ENCODE data around the gene PSENEN. TPM values are rescaled to one million over a fixed set of nuclear protein-coding genes. Genes with fewer than 3 reads are reported as not detected.

Gene PSENEN
- total and polyA plus RNA-seq, 9 of the 15 experiments (the other 6 are each of a cell fraction or from before 2014, with no cell fraction given): 34.5 to 299 (median 61.1) TPM

DNA sequence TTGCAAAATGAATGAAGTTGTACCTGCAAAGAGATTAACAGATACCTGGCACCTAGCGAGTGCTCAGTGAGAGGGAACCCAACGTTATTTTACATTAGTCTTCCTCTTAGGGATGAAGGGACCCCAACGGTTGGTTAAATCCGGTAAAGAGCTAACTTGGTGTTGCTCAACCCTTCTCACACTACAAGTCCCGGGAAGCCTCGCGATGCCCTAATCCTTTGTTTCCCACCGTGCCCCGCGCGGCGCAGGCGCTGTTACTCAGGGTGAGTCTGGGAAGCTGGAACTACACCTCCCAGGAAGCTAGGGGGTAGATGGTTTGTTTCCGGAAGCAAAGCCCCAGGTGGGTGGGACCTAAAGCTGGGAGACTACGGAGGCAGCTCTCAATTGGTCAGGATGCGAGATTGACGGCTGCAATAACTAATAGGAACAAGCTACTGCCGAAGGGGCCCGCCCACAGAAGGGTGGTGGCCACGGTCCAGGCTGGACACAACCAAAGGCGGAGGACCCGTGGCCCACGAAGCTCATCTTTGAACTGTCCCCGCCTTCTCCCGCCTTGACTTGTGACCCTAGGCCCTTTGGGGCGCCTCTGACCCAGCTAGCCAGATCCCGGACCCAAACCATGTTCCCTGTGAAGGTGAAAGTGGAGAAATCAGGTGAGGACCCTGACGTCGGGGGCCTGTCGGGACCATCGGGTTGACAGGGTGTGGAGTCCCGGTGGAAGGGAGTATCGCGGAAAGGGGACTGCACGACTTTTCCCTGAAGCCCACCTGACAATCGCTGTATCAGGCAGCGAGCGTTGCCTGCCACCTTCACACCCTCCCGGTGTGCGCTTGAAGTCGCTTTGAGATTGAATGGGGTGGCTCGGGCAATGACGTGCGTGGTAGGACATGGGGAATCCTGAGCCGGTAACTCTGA, 2.9 kb downstream of the PSENEN start, which contains the start of gene LIN37 (continued):
- TF ChIP-seq NRF1 (conservative IDR thresholded peaks at IDR 0.05 in 1 of 2, IDR thresholded peaks at IDR 0.05 in 1 of 2) (peak; percentile 96 to 97), YY1 (IDR thresholded peaks at IDR 0.05; ENCODE audit: borderline replicate concordance in 1 of 3, control insufficient read depth in 1 of 3, extremely low read depth in 1 of 3, insufficient read depth in 3 of 3, insufficient read length in 1 of 3, insufficient replicate concordance in 2 of 3, low read depth in 1 of 3, low read length in 2 of 3) (peak in 1 of 3 experiments; percentile 17), MAFK (IDR thresholded peaks at IDR 0.05; ENCODE audit: low read length) (no peak), ZNF232 (CRISPR knock-in tag; IDR thresholded peaks at IDR 0.05) (no peak), RFX5 (IDR thresholded peaks at IDR 0.05; ENCODE audit: low read depth, low read length) (no peak), SUPT5H (IDR thresholded peaks at IDR 0.05) (peak; percentile 77), ZNF561 (CRISPR knock-in tag; conservative IDR thresholded peaks at IDR 0.05) (no peak), NCOA1 (IDR thresholded peaks at IDR 0.05; ENCODE audit: low read depth) (no peak), MED1 (CRISPR knock-in tag; IDR thresholded peaks at IDR 0.05; ENCODE audit: borderline replicate concordance) (no peak), ELF4 (CRISPR knock-in tag; IDR thresholded peaks at IDR 0.05) (0 out of 2 replicates have a peak, but pooled peaks have one; percentile 57), PHF20 (IDR thresholded peaks at IDR 0.05; ENCODE audit: partially characterized antibody) (peak; percentile 49), GABPB1 (CRISPR knock-in tag; IDR thresholded peaks at IDR 0.05) (peak; percentile 97), NFATC3 (IDR thresholded peaks at IDR 0.05) (no peak), TBP (optimal IDR thresholded peaks at IDR 0.05; ENCODE audit: low read depth, low read length) (peak; percentile 62), L3MBTL2 (IDR thresholded peaks at IDR 0.05) (peak; percentile 63)
- TF ChIP-seq, protein P1, sequence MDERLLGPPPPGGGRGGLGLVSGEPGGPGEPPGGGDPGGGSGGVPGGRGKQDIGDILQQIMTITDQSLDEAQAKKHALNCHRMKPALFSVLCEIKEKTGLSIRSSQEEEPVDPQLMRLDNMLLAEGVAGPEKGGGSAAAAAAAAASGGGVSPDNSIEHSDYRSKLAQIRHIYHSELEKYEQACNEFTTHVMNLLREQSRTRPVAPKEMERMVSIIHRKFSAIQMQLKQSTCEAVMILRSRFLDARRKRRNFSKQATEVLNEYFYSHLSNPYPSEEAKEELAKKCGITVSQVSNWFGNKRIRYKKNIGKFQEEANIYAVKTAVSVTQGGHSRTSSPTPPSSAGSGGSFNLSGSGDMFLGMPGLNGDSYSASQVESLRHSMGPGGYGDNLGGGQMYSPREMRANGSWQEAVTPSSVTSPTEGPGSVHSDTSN (CRISPR knock-in tag; IDR thresholded peaks at IDR 0.05; ENCODE audit: low read depth): peak; percentile 91
- TF ChIP-seq, protein P1 (tag; conservative IDR thresholded peaks at IDR 0.05; ENCODE audit: low read depth): peak; percentile 99
- TF ChIP-seq, protein P2, sequence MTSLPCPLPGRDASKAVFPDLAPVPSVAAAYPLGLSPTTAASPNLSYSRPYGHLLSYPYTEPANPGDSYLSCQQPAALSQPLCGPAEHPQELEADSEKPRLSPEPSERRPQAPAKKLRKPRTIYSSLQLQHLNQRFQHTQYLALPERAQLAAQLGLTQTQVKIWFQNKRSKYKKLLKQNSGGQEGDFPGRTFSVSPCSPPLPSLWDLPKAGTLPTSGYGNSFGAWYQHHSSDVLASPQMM (CRISPR knock-in tag; IDR thresholded peaks at IDR 0.05): no peak
- TF ChIP-seq, protein P3, sequence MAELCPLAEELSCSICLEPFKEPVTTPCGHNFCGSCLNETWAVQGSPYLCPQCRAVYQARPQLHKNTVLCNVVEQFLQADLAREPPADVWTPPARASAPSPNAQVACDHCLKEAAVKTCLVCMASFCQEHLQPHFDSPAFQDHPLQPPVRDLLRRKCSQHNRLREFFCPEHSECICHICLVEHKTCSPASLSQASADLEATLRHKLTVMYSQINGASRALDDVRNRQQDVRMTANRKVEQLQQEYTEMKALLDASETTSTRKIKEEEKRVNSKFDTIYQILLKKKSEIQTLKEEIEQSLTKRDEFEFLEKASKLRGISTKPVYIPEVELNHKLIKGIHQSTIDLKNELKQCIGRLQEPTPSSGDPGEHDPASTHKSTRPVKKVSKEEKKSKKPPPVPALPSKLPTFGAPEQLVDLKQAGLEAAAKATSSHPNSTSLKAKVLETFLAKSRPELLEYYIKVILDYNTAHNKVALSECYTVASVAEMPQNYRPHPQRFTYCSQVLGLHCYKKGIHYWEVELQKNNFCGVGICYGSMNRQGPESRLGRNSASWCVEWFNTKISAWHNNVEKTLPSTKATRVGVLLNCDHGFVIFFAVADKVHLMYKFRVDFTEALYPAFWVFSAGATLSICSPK (IDR thresholded peaks at IDR 0.05; ENCODE audit: borderline replicate concordance): 0 out of 2 replicates have a peak, but pooled peaks have one; percentile 38
- TF ChIP-seq, protein P4, sequence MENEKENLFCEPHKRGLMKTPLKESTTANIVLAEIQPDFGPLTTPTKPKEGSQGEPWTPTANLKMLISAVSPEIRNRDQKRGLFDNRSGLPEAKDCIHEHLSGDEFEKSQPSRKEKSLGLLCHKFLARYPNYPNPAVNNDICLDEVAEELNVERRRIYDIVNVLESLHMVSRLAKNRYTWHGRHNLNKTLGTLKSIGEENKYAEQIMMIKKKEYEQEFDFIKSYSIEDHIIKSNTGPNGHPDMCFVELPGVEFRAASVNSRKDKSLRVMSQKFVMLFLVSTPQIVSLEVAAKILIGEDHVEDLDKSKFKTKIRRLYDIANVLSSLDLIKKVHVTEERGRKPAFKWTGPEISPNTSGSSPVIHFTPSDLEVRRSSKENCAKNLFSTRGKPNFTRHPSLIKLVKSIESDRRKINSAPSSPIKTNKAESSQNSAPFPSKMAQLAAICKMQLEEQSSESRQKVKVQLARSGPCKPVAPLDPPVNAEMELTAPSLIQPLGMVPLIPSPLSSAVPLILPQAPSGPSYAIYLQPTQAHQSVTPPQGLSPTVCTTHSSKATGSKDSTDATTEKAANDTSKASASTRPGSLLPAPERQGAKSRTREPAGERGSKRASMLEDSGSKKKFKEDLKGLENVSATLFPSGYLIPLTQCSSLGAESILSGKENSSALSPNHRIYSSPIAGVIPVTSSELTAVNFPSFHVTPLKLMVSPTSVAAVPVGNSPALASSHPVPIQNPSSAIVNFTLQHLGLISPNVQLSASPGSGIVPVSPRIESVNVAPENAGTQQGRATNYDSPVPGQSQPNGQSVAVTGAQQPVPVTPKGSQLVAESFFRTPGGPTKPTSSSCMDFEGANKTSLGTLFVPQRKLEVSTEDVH (IDR thresholded peaks at IDR 0.05; ENCODE audit: low read depth, partially characterized antibody): peak; percentile 31
